Epithelial cell of esophagus (primary cell): Measurements from ENCODE around the gene APP.

Experiments
- DNase-seq: peaks from one replicate; pipeline ENCODE4 v3.0.0; 2010; ENCODE audit warnings: low read depth
- H3K4me3 ChIP-seq: 2 replicates; pipeline ENCODE4 v1.5.1; 2011; ENCODE audit warnings: mild to moderate bottlenecking, low read length, control low read depth
- TF ChIP-seq, protein P1 (sequence below): IDR thresholded peaks from 2 replicates; pipeline ENCODE4 v1.5.1; 2011; ENCODE audit warnings: low read depth, mild to moderate bottlenecking, low read length, control low read depth, inconsistent platforms; ENCODE audit not compliant: insufficient read depth; ENCODE audit errors: missing control alignments

APP gene

DNA sequence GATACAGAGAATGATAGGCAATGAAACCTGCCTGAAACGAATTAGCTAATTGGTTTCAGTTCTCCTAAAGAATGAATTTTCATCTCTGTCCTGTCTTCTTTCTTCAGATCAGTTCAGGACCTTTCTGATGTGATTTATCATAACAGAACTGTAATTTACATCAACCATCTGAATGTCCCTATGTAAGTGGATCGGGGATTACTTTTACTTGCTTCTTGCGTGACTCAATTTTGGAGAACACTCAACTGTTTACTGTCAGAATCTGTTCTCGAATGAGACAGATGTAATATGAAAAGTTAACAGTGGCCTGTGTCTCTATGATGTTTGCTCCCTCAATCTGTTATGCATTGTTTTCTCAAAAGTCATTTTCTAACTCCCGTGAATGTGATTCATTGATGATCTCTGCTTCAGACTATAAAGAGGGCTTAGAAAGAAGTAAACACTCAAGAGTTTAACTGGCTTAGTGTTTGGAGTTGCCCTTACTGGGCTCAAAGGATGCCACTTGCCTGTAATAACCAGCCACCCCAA lies 324.8 kb downstream of the APP start:
- H3K4me3 ChIP-seq: no peak overlapping the region

GRCh38 chr21:25842925-25843324 lies 327.6 kb downstream of the APP start:
- DNase-seq: no peak
- no peak overlapping the region for H3K4me3 ChIP-seq
- TF ChIP-seq, protein P1, sequence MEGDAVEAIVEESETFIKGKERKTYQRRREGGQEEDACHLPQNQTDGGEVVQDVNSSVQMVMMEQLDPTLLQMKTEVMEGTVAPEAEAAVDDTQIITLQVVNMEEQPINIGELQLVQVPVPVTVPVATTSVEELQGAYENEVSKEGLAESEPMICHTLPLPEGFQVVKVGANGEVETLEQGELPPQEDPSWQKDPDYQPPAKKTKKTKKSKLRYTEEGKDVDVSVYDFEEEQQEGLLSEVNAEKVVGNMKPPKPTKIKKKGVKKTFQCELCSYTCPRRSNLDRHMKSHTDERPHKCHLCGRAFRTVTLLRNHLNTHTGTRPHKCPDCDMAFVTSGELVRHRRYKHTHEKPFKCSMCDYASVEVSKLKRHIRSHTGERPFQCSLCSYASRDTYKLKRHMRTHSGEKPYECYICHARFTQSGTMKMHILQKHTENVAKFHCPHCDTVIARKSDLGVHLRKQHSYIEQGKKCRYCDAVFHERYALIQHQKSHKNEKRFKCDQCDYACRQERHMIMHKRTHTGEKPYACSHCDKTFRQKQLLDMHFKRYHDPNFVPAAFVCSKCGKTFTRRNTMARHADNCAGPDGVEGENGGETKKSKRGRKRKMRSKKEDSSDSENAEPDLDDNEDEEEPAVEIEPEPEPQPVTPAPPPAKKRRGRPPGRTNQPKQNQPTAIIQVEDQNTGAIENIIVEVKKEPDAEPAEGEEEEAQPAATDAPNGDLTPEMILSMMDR: no peak

More for the DNA sequence above, 324.8 kb downstream of the APP start:
- DNase-seq: peak; percentile 36
- TF ChIP-seq, protein P1: no peak

DNA sequence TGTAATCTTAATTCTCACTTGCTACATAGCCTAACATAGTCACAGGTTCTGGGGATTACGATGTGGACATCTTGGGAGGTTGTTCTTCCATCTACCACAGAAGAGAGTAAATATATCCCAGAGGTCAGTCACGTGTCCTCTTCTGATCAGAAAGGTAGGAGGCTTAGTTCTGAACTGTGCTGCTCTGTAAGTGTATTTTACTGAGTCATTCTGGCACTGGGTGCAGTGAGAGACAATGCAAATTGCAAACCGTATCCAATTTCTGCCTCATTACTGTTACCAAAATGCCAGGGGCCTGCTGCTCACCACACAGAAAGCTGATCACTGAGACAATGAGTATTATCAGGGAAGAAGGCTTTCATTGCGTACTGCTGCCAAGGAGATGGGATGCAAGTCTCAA lies 331.8 kb downstream of the APP start:
- TF ChIP-seq, protein P1: no peak
- no peak overlapping the region for H3K4me3 ChIP-seq
- peak; percentile 60 for DNase-seq

DNA sequence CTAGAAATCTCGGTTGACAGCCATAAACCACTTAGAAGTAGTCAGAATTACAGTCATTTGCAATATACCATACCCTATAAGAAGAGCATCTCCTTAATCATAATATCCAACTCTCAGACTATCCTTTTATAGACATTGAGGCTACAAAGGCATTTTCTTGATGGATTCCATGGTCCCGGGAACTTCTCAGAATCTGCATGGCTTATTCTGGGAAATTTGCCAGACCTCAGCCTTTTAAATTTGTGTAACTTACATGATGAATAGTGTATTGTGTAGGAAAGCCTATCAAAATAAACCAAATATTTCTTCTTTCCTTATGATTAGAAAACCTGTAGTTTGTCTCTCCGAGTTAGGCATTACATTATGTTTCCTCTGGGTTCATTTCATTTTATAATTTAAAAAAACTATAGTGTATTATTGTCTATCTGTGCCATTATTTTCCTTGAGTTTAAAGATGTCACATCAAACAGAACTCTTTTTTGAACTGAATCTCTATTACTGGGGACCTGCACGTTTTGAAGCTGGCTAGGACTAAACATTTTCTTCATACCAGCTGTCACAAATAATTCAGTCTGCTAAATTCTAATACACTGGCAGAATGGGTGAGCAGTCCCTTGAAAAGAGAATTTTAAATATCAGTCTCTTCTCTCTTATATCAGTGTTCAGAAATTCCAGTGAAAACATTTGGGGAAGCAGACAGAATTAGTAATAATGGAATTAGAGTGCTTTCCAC lies 332.9 kb downstream of the APP start:
- peak; percentile 39 for DNase-seq
- H3K4me3 ChIP-seq: no peak overlapping the region
- TF ChIP-seq, protein P1: no peak

- peak; percentile 66 for DNase-seq
Observed at GRCh38 chr21:25836396-25836795, 334.2 kb downstream of the APP start.

GRCh38 chr21:25834381-25834780 lies 336.2 kb downstream of the APP start:
- TF ChIP-seq, protein P1: no peak
- peak; percentile 78 for DNase-seq
- H3K4me3 ChIP-seq: no peak overlapping the region

More at GRCh38 chr21:25836396-25836795, 334.2 kb downstream of the APP start:
- H3K4me3 ChIP-seq: no peak overlapping the region
- TF ChIP-seq, protein P1: no peak
